SK-N-SH treated with all-trans-retinoic acid at 6 μM for 48 hours (cell line): ENCODE results near the gene KCNIP1.

Experiments used
- ATAC-seq: fragments of 200-7000 bp; cut with Tn5 transposase; 3 replicates; pipeline ENCODE4 v1.9.1; 2020; ENCODE audit warnings: mild to moderate bottlenecking, moderate library complexity
- BACH2 ChIP-seq: fragments of 250-450 bp; sonication (Bioruptor Pico); IDR thresholded peaks from 2 replicates; pipeline ENCODE4 v1.9.0; 2021; ENCODE audit warnings: mild to moderate bottlenecking, borderline replicate concordance
- CSDC2 ChIP-seq: fragments of 250-450 bp; sonication (Bioruptor Pico); IDR thresholded peaks from 2 replicates; pipeline ENCODE4 v1.5.0; 2020; ENCODE audit warnings: mild to moderate bottlenecking, moderate library complexity
- GLIS3 ChIP-seq: fragments of 250-450 bp; sonication (Bioruptor Pico); IDR thresholded peaks from 2 replicates; pipeline ENCODE4 v1.5.0; 2020; ENCODE audit warnings: mild to moderate bottlenecking, moderate library complexity
- ISL1 ChIP-seq: fragments of 250-450 bp; sonication (Bioruptor Pico); IDR thresholded peaks from 2 replicates; pipeline ENCODE4 v2.1.2; 2022; ENCODE audit warnings: mild to moderate bottlenecking, moderate library complexity
- OSR1 ChIP-seq: fragments of 250-450 bp; sonication (Bioruptor Pico); IDR thresholded peaks from 2 replicates; pipeline ENCODE4 v1.8.0; 2022; ENCODE audit warnings: moderate library complexity, mild to moderate bottlenecking, inconsistent platforms
- PATZ1 ChIP-seq: fragments of 250-450 bp; sonication (Bioruptor Pico); IDR thresholded peaks from 2 replicates; pipeline ENCODE4 v1.8.0; 2020; ENCODE audit warnings: mild to moderate bottlenecking, moderate library complexity, borderline replicate concordance
- POU6F1 ChIP-seq: fragments of 250-450 bp; sonication (Bioruptor Pico); IDR thresholded peaks from 2 replicates; pipeline ENCODE4 v1.8.0; 2021; ENCODE audit warnings: low read depth, mild to moderate bottlenecking, moderate library complexity, borderline replicate concordance
- PPARA ChIP-seq: fragments of 250-450 bp; sonication (Bioruptor Pico); IDR thresholded peaks from 2 replicates; pipeline ENCODE4 v1.5.0; 2020; ENCODE audit warnings: mild to moderate bottlenecking, borderline replicate concordance
- RARB ChIP-seq: fragments of 250-450 bp; sonication (Bioruptor Pico); IDR thresholded peaks from 2 replicates; pipeline ENCODE4 v1.8.0; 2021; ENCODE audit warnings: mild to moderate bottlenecking, moderate library complexity
- SNAI2 ChIP-seq: fragments of 250-450 bp; sonication (Bioruptor Pico); IDR thresholded peaks from 2 replicates; pipeline ENCODE4 v1.5.0; 2020; ENCODE audit warnings: mild to moderate bottlenecking, moderate library complexity
- TOX ChIP-seq: fragments of 250-450 bp; sonication (Bioruptor Pico); IDR thresholded peaks from 2 replicates; pipeline ENCODE4 v1.8.0; 2021; ENCODE audit warnings: mild to moderate bottlenecking, moderate library complexity, borderline replicate concordance
- TSHZ2 ChIP-seq: fragments of 250-450 bp; sonication (Bioruptor Pico); IDR thresholded peaks from 2 replicates; pipeline ENCODE4 v1.5.0; 2020; ENCODE audit warnings: mild to moderate bottlenecking, moderate library complexity
- ZC3H10 ChIP-seq: fragments of 250-450 bp; sonication (Bioruptor Pico); IDR thresholded peaks from 2 replicates; pipeline ENCODE4 v1.5.1; 2021; ENCODE audit warnings: mild to moderate bottlenecking, moderate library complexity
- ZFP3 ChIP-seq: fragments of 250-450 bp; sonication (Bioruptor Pico); IDR thresholded peaks from 2 replicates; pipeline ENCODE4 v1.5.0; 2020; ENCODE audit warnings: mild to moderate bottlenecking, moderate library complexity
- ZFP30 ChIP-seq: fragments of 450-650 bp; formaldehyde crosslinking; IDR thresholded peaks from 2 replicates; pipeline ENCODE4 v1.5.0; 2022; ENCODE audit warnings: mild to moderate bottlenecking, moderate library complexity
- ZNF565 ChIP-seq: fragments of 450-650 bp; formaldehyde crosslinking; conservative IDR thresholded peaks from 2 replicates; pipeline ENCODE4 v1.5.0; 2020; ENCODE audit warnings: low read depth, mild to moderate bottlenecking, moderate library complexity
- ZNF70 ChIP-seq: fragments of 450-650 bp; formaldehyde crosslinking; IDR thresholded peaks from 2 replicates; pipeline ENCODE4 v1.5.0; 2020; ENCODE audit warnings: mild to moderate bottlenecking, moderate library complexity
- ZNF8 ChIP-seq: fragments of 450-650 bp; formaldehyde crosslinking; IDR thresholded peaks from 2 replicates; pipeline ENCODE4 v1.5.0; 2020; ENCODE audit warnings: mild to moderate bottlenecking, moderate library complexity

Gene KCNIP1

GRCh38 chr5:170503990-170504596 is at the start of gene KCNIP1:
TSS of gene KCNIP1 (plus strand) at chr5:170504020.
- peak; percentile 81 for ATAC-seq
- TF ChIP-seq TSHZ2 (CRISPR knock-in tag) (no peak), ZNF8 (no peak), PATZ1 (CRISPR knock-in tag) (no peak), TOX (CRISPR knock-in tag) (no peak), ZFP3 (CRISPR knock-in tag) (no peak), ZNF70 (no peak), CSDC2 (no peak), BACH2 (CRISPR knock-in tag) (no peak)

DNA sequence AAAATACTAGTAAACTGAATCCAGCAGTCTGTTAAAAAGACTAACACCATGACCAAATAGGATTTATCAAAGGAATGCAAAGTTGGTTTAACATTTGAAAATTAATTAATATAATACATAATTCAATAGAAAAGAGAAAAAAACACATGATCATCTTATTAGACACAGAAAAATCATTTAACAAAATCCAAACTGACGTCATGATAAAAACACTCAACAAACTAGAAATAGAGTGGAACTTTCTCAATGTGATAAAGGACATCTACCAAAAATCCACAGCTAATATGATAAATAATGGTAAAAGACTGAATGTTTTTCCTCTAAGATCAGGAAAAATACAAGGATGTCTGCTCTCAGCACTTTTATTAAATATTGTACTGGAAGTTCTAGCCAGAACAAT is 40.4 kb upstream of the KCNIP1 start:
- TF ChIP-seq BACH2 (CRISPR knock-in tag) (no peak), PATZ1 (CRISPR knock-in tag) (no peak), RARB (no peak), GLIS3 (CRISPR knock-in tag) (no peak), OSR1 (CRISPR knock-in tag) (no peak), ZC3H10 (CRISPR knock-in tag) (no peak), ZNF8 (no peak), SNAI2 (CRISPR knock-in tag) (no peak), POU6F1 (CRISPR knock-in tag) (no peak), PPARA (no peak), ZNF565 (CRISPR knock-in tag) (no peak), ZFP3 (CRISPR knock-in tag) (no peak), ISL1 (no peak), TOX (CRISPR knock-in tag) (no peak), TSHZ2 (CRISPR knock-in tag) (no peak), ZFP30 (CRISPR knock-in tag) (no peak), CSDC2 (no peak)

More for the DNA sequence above, 40.4 kb upstream of the KCNIP1 start:
- no peak for ATAC-seq
